Stimulated activated CD4-positive, alpha-beta T cell treated with anti-CD3 and anti-CD28 coated beads, TNF-alpha, amount 100 ng/mL, for 4 hours (primary cell): ENCODE measurements around the gene STX1B.
"Not testable (repeated sequence)": the region's sequence is repeated elsewhere in the genome, so short reads cannot be mapped to it uniquely, and the experiment has no call there.

Experiments used
- DNase-seq, 3 experiments: peaks; one replicate each; pipeline ENCODE4 v3.0.0-alpha.2; 2020; ENCODE audit warnings: low read depth in 3 of 3

STX1B gene

GRCh38 chr16:31013292-31013691 is 2.9 kb upstream of the STX1B start:
- DNase-seq: not testable (repeated sequence)

- DNase-seq: not testable (repeated sequence)
Measured at GRCh38 chr16:31011815-31012214, 1.4 kb upstream of the STX1B start.

GRCh38 chr16:31009894-31010584 is 399 bp downstream of the STX1B start:
- DNase-seq: no peak

- no peak for DNase-seq
Measured at GRCh38 chr16:31009120-31009519, 1.3 kb downstream of the STX1B start.

- DNase-seq: no peak
Measured at GRCh38 chr16:31008551-31008950, 1.9 kb downstream of the STX1B start.

GRCh38 chr16:31008149-31008548 is 2.3 kb downstream of the STX1B start:
- no peak for DNase-seq

GRCh38 chr16:31007684-31008083 is 2.8 kb downstream of the STX1B start:
- no peak for DNase-seq

GRCh38 chr16:31006589-31006988 is 3.8 kb downstream of the STX1B start:
- DNase-seq: no peak

GRCh38 chr16:31006086-31006385 is 4.4 kb downstream of the STX1B start:
- DNase-seq: no peak

GRCh38 chr16:31005350-31006085 is 4.9 kb downstream of the STX1B start:
- DNase-seq: no peak

- DNase-seq: no peak
Measured at GRCh38 chr16:31004658-31005057, 5.8 kb downstream of the STX1B start.

- DNase-seq: no peak
Measured at GRCh38 chr16:31003744-31004143, 6.7 kb downstream of the STX1B start.

GRCh38 chr16:31002862-31003341 is 7.5 kb downstream of the STX1B start:
- no peak for DNase-seq

- DNase-seq: no peak
Measured at GRCh38 chr16:31002250-31002700, 8.2 kb downstream of the STX1B start.

GRCh38 chr16:31001507-31002249 is 8.8 kb downstream of the STX1B start:
- DNase-seq: no peak

GRCh38 chr16:31000671-31001382 is 9.6 kb downstream of the STX1B start:
- no peak for DNase-seq

GRCh38 chr16:30998852-30999761 is 11.3 kb downstream of the STX1B start:
- DNase-seq: no peak

- no peak for DNase-seq
Measured at GRCh38 chr16:30997725-30998711, 12.4 kb downstream of the STX1B start.

GRCh38 chr16:30996985-30997724 is 13.3 kb downstream of the STX1B start:
- DNase-seq: peak; percentile 66 to 79 (median 72)
